ENCODE data around the gene ELAVL4.

Gene ELAVL4

DNA sequence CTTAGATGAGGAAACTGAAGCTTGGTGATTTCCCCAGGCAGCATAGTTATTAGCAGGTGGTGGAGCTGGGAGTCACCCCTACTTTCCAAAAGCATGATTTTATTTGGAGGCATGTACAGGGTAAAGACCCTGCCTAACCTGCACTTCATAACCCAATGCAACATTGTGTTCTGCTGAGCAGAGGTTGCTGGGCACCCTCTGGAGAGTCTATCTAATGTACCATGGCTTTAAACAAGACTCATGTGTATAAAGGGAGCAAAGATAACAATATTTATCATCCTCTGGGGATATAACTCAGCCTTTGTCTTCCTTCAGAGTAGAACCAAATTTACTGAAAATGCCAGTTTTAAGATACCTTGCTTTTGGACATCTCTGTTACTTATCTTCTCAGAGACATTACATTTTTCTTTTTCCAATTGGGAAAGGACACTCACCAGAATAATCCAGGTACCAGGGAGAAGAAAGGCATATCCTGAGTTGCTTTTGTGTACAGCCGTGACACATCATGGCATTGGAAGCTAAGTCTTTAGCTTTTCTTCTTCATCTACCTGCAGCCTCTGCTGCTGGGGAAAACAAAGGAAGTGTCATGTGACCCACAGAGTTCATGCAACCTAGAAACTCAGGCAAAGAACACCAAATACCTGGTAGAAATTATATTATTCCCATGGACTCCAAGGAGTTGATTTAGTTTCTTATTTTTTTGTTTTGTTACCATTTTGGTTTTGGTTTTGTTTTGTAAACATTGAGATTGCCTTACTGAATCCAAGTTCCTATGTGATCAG, 39.6 kb downstream of the ELAVL4 start:
- H3K36me3 ChIP-seq (ENCODE audit: insufficient read depth, low read length) = no peaks in the 10 kb centered on the region
- no peaks in the 10 kb centered on the region for H3K9me3 ChIP-seq (ENCODE audit: insufficient read depth, low read length, severe bottlenecking)
- ATAC-seq (ENCODE audit: insufficient read depth, low read depth) (no peak), DNase-seq (no peak)
- H3K4me1 ChIP-seq (ENCODE audit: insufficient read depth, low read length) = no peaks in the 10 kb centered on the region
- H3K27me3 ChIP-seq (ENCODE audit: insufficient read depth, low read length, poor library complexity) = peaks cover 15% of the 10 kb centered on the region
- H2AFZ ChIP-seq (ENCODE audit: low read depth, low read length) = no peak overlapping the region
- H4K20me1 ChIP-seq (ENCODE audit: insufficient read depth, low read length) = no peaks in the 10 kb centered on the region
- H3K79me2 ChIP-seq (ENCODE audit: insufficient read depth, low read length) = no peaks in the 10 kb centered on the region
- no peak overlapping the region for H3K4me3 ChIP-seq (ENCODE audit: low read depth in 1 of 2, low read length in 2 of 2)
- TF ChIP-seq, protein P1, sequence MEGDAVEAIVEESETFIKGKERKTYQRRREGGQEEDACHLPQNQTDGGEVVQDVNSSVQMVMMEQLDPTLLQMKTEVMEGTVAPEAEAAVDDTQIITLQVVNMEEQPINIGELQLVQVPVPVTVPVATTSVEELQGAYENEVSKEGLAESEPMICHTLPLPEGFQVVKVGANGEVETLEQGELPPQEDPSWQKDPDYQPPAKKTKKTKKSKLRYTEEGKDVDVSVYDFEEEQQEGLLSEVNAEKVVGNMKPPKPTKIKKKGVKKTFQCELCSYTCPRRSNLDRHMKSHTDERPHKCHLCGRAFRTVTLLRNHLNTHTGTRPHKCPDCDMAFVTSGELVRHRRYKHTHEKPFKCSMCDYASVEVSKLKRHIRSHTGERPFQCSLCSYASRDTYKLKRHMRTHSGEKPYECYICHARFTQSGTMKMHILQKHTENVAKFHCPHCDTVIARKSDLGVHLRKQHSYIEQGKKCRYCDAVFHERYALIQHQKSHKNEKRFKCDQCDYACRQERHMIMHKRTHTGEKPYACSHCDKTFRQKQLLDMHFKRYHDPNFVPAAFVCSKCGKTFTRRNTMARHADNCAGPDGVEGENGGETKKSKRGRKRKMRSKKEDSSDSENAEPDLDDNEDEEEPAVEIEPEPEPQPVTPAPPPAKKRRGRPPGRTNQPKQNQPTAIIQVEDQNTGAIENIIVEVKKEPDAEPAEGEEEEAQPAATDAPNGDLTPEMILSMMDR (IDR thresholded peaks at IDR 0.05; ENCODE audit: borderline replicate concordance, extremely low read depth, low read length, poor library complexity, severe bottlenecking) = no peak
- no peak for TF ChIP-seq EZH2 (IDR thresholded peaks at IDR 0.05; ENCODE audit: borderline replicate concordance, low read depth, low read length, severe bottlenecking)
- H3K9ac ChIP-seq (ENCODE audit: low read depth, low read length) = no peak overlapping the region
- no peak overlapping the region for H3K4me2 ChIP-seq (ENCODE audit: insufficient read depth, low read length)
- H3K27ac ChIP-seq (ENCODE audit: low read length) = no peak overlapping the region

GRCh38 chr1:50152236-50152635, 43.5 kb downstream of the ELAVL4 start:
- Histone ChIP-seq H4K20me1 (ENCODE audit: insufficient read depth, low read length) (no peaks in the 10 kb centered on the region), H2AFZ (ENCODE audit: low read depth, low read length) (no peak overlapping the region), H3K4me3 (ENCODE audit: low read depth in 1 of 2, low read length in 2 of 2) (no peak overlapping the region), H3K36me3 (ENCODE audit: insufficient read depth, low read length) (no peaks in the 10 kb centered on the region), H3K27me3 (ENCODE audit: insufficient read depth, low read length, poor library complexity) (peaks cover 8% of the 10 kb centered on the region), H3K4me2 (ENCODE audit: insufficient read depth, low read length) (no peak overlapping the region), H3K79me2 (ENCODE audit: insufficient read depth, low read length) (no peaks in the 10 kb centered on the region), H3K27ac (ENCODE audit: low read length) (no peak overlapping the region), H3K9ac (ENCODE audit: low read depth, low read length) (no peak overlapping the region), H3K9me3 (ENCODE audit: insufficient read depth, low read length, severe bottlenecking) (no peaks in the 10 kb centered on the region), H3K4me1 (ENCODE audit: insufficient read depth, low read length) (no peaks in the 10 kb centered on the region)
- DNase-seq (no peak), ATAC-seq (ENCODE audit: insufficient read depth, low read depth) (no peak)
- TF ChIP-seq, protein P1 (IDR thresholded peaks at IDR 0.05; ENCODE audit: borderline replicate concordance, extremely low read depth, low read length, poor library complexity, severe bottlenecking) = no peak
- no peak for TF ChIP-seq EZH2 (IDR thresholded peaks at IDR 0.05; ENCODE audit: borderline replicate concordance, low read depth, low read length, severe bottlenecking)

DNA sequence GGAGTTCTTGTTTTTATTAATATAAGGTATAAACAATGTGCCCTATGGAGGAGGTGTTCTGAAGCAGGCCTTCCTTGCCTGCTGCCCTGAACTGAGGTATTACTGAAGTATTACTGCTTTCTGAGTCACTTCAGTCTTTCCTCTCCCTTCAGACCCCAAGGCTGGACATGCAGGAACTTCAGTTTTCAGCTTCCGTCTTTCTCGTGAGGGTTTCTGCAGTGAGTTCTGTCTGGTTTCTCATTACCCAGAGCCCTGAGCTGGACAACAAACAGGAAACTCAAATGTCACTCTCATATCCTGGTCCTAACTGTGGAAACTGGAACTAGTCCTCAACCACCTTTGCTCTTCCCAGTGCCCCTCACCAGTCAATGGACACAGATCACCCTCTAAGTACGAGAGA, 46.8 kb downstream of the ELAVL4 start:
- Histone ChIP-seq H3K4me1 (ENCODE audit: insufficient read depth, low read length) (no peaks in the 10 kb centered on the region), H3K79me2 (ENCODE audit: insufficient read depth, low read length) (no peaks in the 10 kb centered on the region), H3K9ac (ENCODE audit: low read depth, low read length) (no peak overlapping the region), H3K9me3 (ENCODE audit: insufficient read depth, low read length, severe bottlenecking) (no peaks in the 10 kb centered on the region), H3K36me3 (ENCODE audit: insufficient read depth, low read length) (no peaks in the 10 kb centered on the region), H4K20me1 (ENCODE audit: insufficient read depth, low read length) (no peaks in the 10 kb centered on the region), H3K27ac (ENCODE audit: low read length) (no peak overlapping the region), H2AFZ (ENCODE audit: low read depth, low read length) (no peak overlapping the region), H3K4me2 (ENCODE audit: insufficient read depth, low read length) (no peak overlapping the region), H3K27me3 (ENCODE audit: insufficient read depth, low read length, poor library complexity) (peaks cover 10% of the 10 kb centered on the region), H3K4me3 (ENCODE audit: low read depth in 1 of 2, low read length in 2 of 2) (no peak overlapping the region)
- ATAC-seq (ENCODE audit: insufficient read depth, low read depth) (no peak), DNase-seq (no peak)
- TF ChIP-seq EZH2 (IDR thresholded peaks at IDR 0.05; ENCODE audit: borderline replicate concordance, low read depth, low read length, severe bottlenecking) = no peak
- TF ChIP-seq, protein P1 (IDR thresholded peaks at IDR 0.05; ENCODE audit: borderline replicate concordance, extremely low read depth, low read length, poor library complexity, severe bottlenecking) = no peak
